ENCODE data around the gene HES5. TPM values are rescaled to one million over a fixed set of nuclear protein-coding genes. Genes with fewer than 3 reads are reported as not detected.

HES5 gene
- total and polyA plus RNA-seq, 8 donors = 0.07 to 0.25 (median 0.15) TPM; not detected in 4

- 45 to 53% methylated on average over 29 to 30 of the region's 30 CpGs for WGBS, 2 donors
- Histone ChIP-seq H3K4me3 (no peak overlapping the region), H3K27me3 (peaks cover 0 to 7% (median 0%) of the 10 kb centered on the region in 4 donors), H3K4me1 (no peaks in the 10 kb centered on the region), H3K9me3 (no peaks in the 10 kb centered on the region), H3K27ac (no peak overlapping the region), H3K36me3 (peaks cover 2 to 26% (median 20%) of the 10 kb centered on the region in 3 donors)
- FAIRE-seq (no peak), ATAC-seq (peak in 1 of 4 donors; percentile 6), DNase-seq (no peak)
- intact Hi-C loops (cut with DNase I) = no loop called here
- TF ChIP-seq CTCF (IDR thresholded peaks at IDR 0.05) = no peak
These were observed 23.8 kb downstream of the HES5 start for GRCh38 chr1:2506007-2506860.

GRCh38 chr1:2505461-2505994 lies 24.5 kb downstream of the HES5 start:
- FAIRE-seq (no peak), DNase-seq (no peak), ATAC-seq (no peak)
- TF ChIP-seq CTCF (IDR thresholded peaks at IDR 0.05) = no peak
- Histone ChIP-seq H3K27me3 (peaks cover 0 to 7% (median 0%) of the 10 kb centered on the region in 4 donors), H3K4me3 (no peak overlapping the region), H3K9me3 (no peaks in the 10 kb centered on the region), H3K4me1 (no peaks in the 10 kb centered on the region), H3K36me3 (peaks cover 2 to 19% (median 13%) of the 10 kb centered on the region in 3 donors), H3K27ac (no peak overlapping the region)
- intact Hi-C loops (cut with DNase I) = no loop called here
- WGBS, 2 donors = 36 to 46% methylated on average over 21 of the region's 21 CpGs

- no peak for TF ChIP-seq CTCF (IDR thresholded peaks at IDR 0.05)
- Histone ChIP-seq H3K27me3 (peaks cover 0 to 7% (median 0%) of the 10 kb centered on the region in 4 donors), H3K27ac (no peak overlapping the region), H3K4me1 (no peaks in the 10 kb centered on the region), H3K36me3 (peaks cover 2 to 13% (median 7%) of the 10 kb centered on the region in 3 donors), H3K9me3 (no peaks in the 10 kb centered on the region), H3K4me3 (no peak overlapping the region)
- FAIRE-seq = no peak
- no peak for DNase-seq
- ATAC-seq = no peak
- intact Hi-C loops (cut with DNase I) = no loop called here
- WGBS, 2 donors = 39% methylated on average over 21 to 22 of the region's 22 CpGs
These were observed 25.2 kb downstream of the HES5 start for GRCh38 chr1:2504949-2505272.

GRCh38 chr1:2504225-2504948 lies 25.7 kb downstream of the HES5 start:
- H3K9me3 ChIP-seq = no peaks in the 10 kb centered on the region
- ATAC-seq = no peak
- WGBS, 2 donors = 43 to 51% methylated on average over 34 to 36 of the region's 36 CpGs
- intact Hi-C loops (cut with DNase I) = no loop called here
- FAIRE-seq = no peak
- H3K27ac ChIP-seq = no peak overlapping the region
- DNase-seq = no peak
- H3K36me3 ChIP-seq = peaks cover 0 to 8% (median 3%) of the 10 kb centered on the region in 3 donors
- H3K4me1 ChIP-seq = no peaks in the 10 kb centered on the region
- no peak overlapping the region for H3K4me3 ChIP-seq
- TF ChIP-seq CTCF (IDR thresholded peaks at IDR 0.05) = no peak
- peaks cover 0 to 7% (median 0%) of the 10 kb centered on the region in 4 donors for H3K27me3 ChIP-seq
